ENCODE results near the gene SAMD4A. TPM values are rescaled to one million over a fixed set of nuclear protein-coding genes. Genes with fewer than 3 reads are reported as not detected.

SAMD4A gene
- total and polyA plus RNA-seq, 2 donors (not counting 1 experiment from before 2014, with no cell fraction given): 9.3 to 39.8 TPM

GRCh38 chr14:54591461-54591860 is 24.5 kb downstream of the SAMD4A start:
- no peaks in the 10 kb centered on the region for H3K36me3 ChIP-seq (ENCODE audit: control insufficient read depth, insufficient read depth, low read length)

DNA sequence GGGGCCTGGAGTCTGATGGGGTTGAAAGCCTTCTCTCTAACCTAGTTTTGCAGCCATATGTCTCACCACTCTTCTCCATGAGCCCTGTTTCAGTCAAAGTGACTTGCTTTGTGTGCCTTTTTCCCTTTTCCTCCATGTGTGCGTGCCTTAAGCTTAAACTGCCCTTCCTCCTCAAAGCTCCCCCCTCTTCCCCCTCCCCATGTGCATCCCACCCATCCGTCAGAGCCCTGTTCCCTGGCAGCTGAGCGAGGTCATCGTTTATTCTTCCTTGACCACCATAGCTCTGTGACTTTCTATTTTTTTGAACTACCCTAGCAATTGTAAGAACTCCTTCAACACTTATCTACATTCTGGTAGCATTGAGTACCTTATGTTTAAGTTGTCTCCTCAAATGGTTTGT is 24.9 kb downstream of the SAMD4A start:
- Histone ChIP-seq H3K79me2 (ENCODE audit: control insufficient read depth, insufficient read depth, low read length) (peaks cover 90% of the 10 kb centered on the region), H3K4me1 (ENCODE audit: control insufficient read depth, extremely low read depth, insufficient read depth, low read length) (peaks cover 23% of the 10 kb centered on the region), H4K20me1 (ENCODE audit: control insufficient read depth, extremely low read depth, insufficient read depth, low read length) (no peaks in the 10 kb centered on the region), H3K36me3 (ENCODE audit: control insufficient read depth, insufficient read depth, low read length) (no peaks in the 10 kb centered on the region), H3K27me3 (ENCODE audit: control insufficient read depth, insufficient read depth, low read length) (no peaks in the 10 kb centered on the region), H2AFZ (ENCODE audit: low read length) (no peak overlapping the region), H3K4me3 (replicated peaks in 1 of 4; ENCODE audit: control extremely low read depth in 1 of 4, insufficient read depth in 1 of 4, low read depth in 3 of 4, low read length in 4 of 4) (no peak overlapping the region), H3K4me2 (ENCODE audit: extremely low read depth, insufficient read depth, low read length) (no peak overlapping the region), H3K9ac (ENCODE audit: insufficient read depth, low read length) (no peak overlapping the region), H3K9me3 (ENCODE audit: control insufficient read depth, insufficient read depth, low read depth, low read length) (no peaks in the 10 kb centered on the region), H3K27ac (ENCODE audit: insufficient read depth, low read length) (no peak overlapping the region)
- no peak for DNase-seq (ENCODE audit: low read depth in 2 of 2)
- no peak for TF ChIP-seq EZH2 (IDR thresholded peaks at IDR 0.05; ENCODE audit: low read length, missing control alignments)
- no peak for TF ChIP-seq CTCF (conservative IDR thresholded peaks at IDR 0.05 in 1 of 2, IDR thresholded peaks at IDR 0.05 in 1 of 2; ENCODE audit: low read depth in 1 of 2, low read length in 2 of 2)

More at GRCh38 chr14:54591461-54591860, 24.5 kb downstream of the SAMD4A start:
- no peaks in the 10 kb centered on the region for H4K20me1 ChIP-seq (ENCODE audit: control insufficient read depth, extremely low read depth, insufficient read depth, low read length)
- H3K9me3 ChIP-seq (ENCODE audit: control insufficient read depth, insufficient read depth, low read depth, low read length): no peaks in the 10 kb centered on the region
- no peak overlapping the region for H3K4me2 ChIP-seq (ENCODE audit: extremely low read depth, insufficient read depth, low read length)
- no peak for TF ChIP-seq CTCF (conservative IDR thresholded peaks at IDR 0.05 in 1 of 2, IDR thresholded peaks at IDR 0.05 in 1 of 2; ENCODE audit: low read depth in 1 of 2, low read length in 2 of 2)
- TF ChIP-seq EZH2 (IDR thresholded peaks at IDR 0.05; ENCODE audit: low read length, missing control alignments): no peak
- peaks cover 89% of the 10 kb centered on the region for H3K79me2 ChIP-seq (ENCODE audit: control insufficient read depth, insufficient read depth, low read length)
- no peak overlapping the region for H3K27ac ChIP-seq (ENCODE audit: insufficient read depth, low read length)
- H3K27me3 ChIP-seq (ENCODE audit: control insufficient read depth, insufficient read depth, low read length): no peaks in the 10 kb centered on the region
- H3K4me1 ChIP-seq (ENCODE audit: control insufficient read depth, extremely low read depth, insufficient read depth, low read length): peaks cover 23% of the 10 kb centered on the region
- H3K9ac ChIP-seq (ENCODE audit: insufficient read depth, low read length): no peak overlapping the region
- H3K4me3 ChIP-seq (replicated peaks in 1 of 4; ENCODE audit: control extremely low read depth in 1 of 4, insufficient read depth in 1 of 4, low read depth in 3 of 4, low read length in 4 of 4): no peak overlapping the region
- H2AFZ ChIP-seq (ENCODE audit: low read length): no peak overlapping the region
- DNase-seq (ENCODE audit: low read depth in 2 of 2): no peak

GRCh38 chr14:54593860-54594259 is 26.9 kb downstream of the SAMD4A start:
- Histone ChIP-seq H3K4me2 (ENCODE audit: extremely low read depth, insufficient read depth, low read length) (peak overlapping the region; percentile 36), H3K27me3 (ENCODE audit: control insufficient read depth, insufficient read depth, low read length) (no peaks in the 10 kb centered on the region), H3K4me1 (ENCODE audit: control insufficient read depth, extremely low read depth, insufficient read depth, low read length) (peaks cover 25% of the 10 kb centered on the region), H4K20me1 (ENCODE audit: control insufficient read depth, extremely low read depth, insufficient read depth, low read length) (no peaks in the 10 kb centered on the region), H3K9ac (ENCODE audit: insufficient read depth, low read length) (no peak overlapping the region), H3K9me3 (ENCODE audit: control insufficient read depth, insufficient read depth, low read depth, low read length) (no peaks in the 10 kb centered on the region), H3K27ac (ENCODE audit: insufficient read depth, low read length) (peak overlapping the region; percentile 10), H3K79me2 (ENCODE audit: control insufficient read depth, insufficient read depth, low read length) (peaks cover 85% of the 10 kb centered on the region), H2AFZ (ENCODE audit: low read length) (no peak overlapping the region), H3K36me3 (ENCODE audit: control insufficient read depth, insufficient read depth, low read length) (no peaks in the 10 kb centered on the region), H3K4me3 (replicated peaks in 1 of 4; ENCODE audit: control extremely low read depth in 1 of 4, insufficient read depth in 1 of 4, low read depth in 3 of 4, low read length in 4 of 4) (no peak overlapping the region)
- DNase-seq (ENCODE audit: low read depth in 2 of 2): peak in 1 of 2 donors; percentile 58
- TF ChIP-seq EZH2 (IDR thresholded peaks at IDR 0.05; ENCODE audit: low read length, missing control alignments): no peak

All from fibroblast of lung (primary cell).